ELR (cell line): Measurements from ENCODE around the gene ZNF747.
"Not testable (repeated sequence)": the region's sequence is repeated elsewhere in the genome, so short reads cannot be mapped to it uniquely, and the experiment has no call there.

ENCODE experiments used
- DNase-seq: peaks from one replicate; pipeline ENCODE4 v3.0.0-alpha.2; 2015; ENCODE audit warnings: low read depth

The ZNF747 gene

DNA sequence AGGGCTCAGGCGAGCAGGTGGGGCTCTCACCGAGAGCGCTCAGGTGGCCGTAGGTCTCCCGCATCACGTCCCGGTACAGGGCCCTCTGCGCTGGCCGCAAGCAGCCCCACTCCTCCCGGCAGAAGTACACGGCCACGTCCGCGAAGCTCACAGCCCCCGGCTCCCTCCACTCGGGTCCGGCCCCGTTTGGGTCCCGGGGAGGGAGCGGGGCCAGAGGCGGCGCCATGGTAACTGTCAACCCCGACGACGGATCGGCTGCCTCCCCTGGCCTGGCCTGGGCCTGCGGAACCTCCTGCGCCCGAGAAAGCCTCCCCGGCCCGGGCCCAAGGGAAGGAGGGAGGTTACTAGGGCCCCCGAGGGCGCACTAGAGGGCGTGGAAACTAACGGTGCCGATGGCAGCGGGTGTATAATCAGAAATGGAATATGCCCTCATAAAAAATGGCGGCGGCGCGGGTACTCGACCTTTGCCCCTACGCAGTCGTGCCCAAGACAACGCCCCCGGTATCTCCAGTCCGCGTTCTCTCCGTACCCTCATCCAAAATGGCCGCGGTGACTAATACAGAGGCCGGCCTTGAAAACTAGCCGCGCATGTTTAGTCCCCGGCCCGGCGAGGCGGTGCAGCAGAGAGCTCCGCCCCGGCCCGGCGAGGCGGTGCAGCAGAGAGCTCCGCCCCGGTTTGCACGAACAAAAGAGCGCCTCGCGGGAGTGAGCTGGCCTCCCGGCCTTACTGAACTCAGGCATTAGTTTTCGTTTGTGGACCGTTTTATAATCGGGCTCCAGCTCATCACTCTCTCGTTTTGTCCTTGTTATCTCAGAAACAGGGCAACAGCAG is 23.5 kb upstream of the ZNF747 start, which contains the start of gene ZNF764:
ZNF764 (minus strand) TSS at position 418 of the 832 bp plus-strand sequence; CDS start at position 226, 192 bp downstream.
- peak; percentile 99 for DNase-seq

GRCh38 chr16:30557707-30557956 is 23.0 kb upstream of the ZNF747 start:
- peak; percentile 26 for DNase-seq

DNA sequence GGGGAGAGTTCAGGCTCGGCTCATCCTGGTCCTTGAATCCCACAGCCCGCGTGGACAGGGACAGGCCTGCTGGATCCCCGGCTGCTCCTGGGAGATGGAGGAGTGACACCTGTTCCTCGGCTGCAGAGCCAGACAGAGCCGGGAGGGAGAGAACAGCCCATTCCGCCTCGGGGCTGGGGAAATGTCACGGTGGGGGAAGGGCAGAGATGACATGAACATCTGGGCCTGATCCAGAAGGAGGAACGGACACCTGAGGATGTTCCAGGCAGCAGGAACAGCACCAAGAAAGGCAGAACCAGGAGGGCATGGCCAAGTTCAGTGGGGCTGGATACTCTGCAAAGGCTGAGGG is 21.4 kb upstream of the ZNF747 start:
- no peak for DNase-seq

DNA sequence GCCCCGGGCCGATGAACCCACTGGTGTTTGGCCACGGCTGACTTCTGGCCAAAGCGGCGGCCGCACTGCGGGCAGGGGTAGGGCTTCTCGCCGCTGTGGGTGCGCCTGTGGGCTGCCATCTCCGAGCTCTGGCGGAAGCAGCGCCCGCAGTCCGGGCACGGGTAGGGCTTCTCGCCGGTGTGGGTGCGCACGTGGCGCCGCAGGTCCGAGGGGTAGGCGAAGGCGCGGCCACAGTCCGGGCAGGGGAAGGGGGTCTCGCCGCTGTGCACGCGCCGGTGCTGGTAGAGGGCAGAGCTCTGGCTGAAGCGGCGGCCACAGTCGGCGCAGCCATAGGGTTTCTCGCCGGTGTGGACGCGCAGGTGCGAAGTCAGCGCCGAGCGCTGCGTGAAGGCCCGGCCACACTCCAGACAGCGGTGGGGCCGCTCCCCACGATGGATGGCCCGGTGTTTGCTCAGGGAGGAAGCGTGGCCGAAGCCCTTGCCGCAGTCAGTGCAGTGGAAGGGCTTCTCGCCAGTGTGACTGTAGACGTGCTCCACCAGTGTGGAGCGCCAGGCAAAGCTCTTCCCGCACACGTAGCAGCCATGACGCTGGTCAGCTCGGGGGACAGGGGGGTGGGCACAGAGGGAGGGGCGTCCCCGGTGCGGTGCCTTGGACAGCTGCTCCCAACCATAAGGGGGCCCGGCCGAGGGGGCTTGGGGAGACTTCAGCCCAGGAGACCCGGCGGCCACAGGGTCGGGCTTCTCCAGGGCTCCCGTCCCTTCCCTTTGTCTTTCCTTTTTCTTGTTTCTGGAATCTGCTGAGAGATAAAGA is 20.9 kb upstream of the ZNF747 start:
- DNase-seq, result no peak

DNA sequence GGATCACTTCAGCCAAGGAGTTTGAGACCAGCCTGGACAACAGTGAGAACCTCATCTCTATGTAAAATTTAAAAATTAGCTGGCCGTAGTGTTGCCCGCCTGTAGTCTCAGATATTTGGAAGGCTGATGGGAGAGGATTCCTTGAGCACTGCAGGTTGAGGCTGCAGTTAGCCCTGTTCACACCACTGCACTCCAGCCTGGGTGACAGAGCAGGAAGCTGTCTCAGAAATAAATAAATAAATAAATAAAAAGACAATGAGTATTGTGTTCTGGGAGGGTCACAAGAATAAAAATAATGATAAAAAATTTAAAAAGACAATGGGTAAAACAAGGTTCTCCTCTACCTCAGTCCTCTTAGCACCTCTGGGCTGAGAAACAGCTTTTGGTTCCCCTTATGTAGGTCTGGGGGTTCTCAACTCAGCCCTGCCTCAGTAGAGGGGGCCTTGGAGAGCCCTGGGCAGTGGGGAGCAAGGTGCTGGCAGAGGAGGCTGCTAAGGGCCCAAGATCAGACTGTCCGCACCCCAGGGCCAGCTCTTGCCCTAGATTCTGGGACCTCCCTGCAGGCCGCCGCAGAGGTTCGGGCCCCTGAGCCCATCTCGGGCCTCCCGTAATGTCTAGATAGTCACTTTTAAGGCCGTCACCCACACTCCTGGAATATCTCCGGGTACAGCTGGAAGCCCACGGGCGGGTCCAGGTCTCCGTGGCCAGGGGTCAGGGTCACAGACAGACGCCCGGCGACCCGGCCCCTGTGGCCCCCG is 20.1 kb upstream of the ZNF747 start:
- no peak for DNase-seq

GRCh38 chr16:30553393-30553899 is 18.8 kb upstream of the ZNF747 start:
- no peak for DNase-seq

DNA sequence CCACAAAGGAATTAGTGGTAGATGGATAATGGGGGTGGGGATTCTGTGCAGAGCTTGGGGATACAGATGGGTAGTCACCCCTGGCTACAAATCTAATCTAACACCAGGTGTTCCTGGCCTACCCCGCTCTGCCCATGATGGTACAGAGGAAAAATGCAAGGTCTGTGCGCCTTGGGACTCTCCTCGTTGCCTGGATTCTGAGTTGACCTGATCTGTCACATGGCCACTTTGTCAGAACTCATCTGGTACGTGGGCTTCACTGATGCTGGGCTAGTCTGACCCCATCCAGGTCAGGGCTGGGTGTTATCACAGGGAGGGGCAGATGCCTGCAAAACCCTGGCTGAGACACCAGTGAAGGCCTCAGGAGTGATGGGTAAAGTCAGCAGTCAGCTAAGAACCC is 18.3 kb upstream of the ZNF747 start:
- DNase-seq, result no peak

GRCh38 chr16:30551781-30552180 is 17.1 kb upstream of the ZNF747 start:
- DNase-seq, result no peak

GRCh38 chr16:30548416-30549253 is 14.0 kb upstream of the ZNF747 start:
- DNase-seq, result no peak

DNA sequence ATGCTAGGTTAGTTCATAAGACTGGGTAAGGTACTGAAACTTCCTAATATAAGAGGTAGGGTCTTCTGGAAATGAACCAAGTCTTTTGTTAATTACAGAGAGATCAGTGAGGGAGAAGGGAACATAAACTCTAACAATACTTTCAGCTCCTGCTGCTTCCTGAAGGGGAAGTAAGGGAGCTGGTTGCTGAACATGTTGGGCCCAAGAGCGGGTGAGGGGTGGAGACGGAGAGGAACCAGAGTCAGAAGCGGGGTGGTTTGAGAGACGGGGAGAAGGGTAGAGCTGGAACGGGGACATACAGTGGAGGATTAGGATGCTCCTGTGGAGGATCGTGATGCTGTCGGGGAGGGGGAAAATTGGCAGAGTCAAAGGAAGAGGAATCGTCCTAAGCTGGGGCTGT is 11.5 kb upstream of the ZNF747 start:
- DNase-seq, result no peak

DNA sequence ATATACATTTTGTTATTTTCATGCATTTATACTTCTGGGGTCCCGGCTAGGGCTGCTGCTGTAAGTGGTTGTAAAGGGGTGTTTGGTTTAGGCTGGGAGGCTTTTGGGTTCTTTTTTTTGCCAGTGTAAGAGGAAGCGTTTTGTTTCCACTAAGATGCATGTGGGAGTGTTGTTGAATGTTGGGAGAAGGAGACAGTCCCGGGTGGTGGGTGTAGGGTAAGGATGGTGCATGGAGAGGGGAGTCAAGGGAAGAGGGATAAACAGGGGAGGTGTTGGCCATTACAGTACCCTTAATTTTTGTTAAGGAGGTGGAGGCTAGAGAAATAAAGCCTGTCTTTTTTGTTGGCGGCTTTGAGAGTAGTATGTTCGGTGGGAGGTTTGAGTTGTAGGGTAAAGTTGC is 8.4 kb upstream of the ZNF747 start:
- DNase-seq, result no peak

- peak; percentile 52 for DNase-seq
These were observed 7.1 kb upstream of the ZNF747 start for GRCh38 chr16:30541502-30542329.

- not testable (repeated sequence) for DNase-seq
These were observed 6.3 kb upstream of the ZNF747 start for GRCh38 chr16:30540916-30541464.

DNA sequence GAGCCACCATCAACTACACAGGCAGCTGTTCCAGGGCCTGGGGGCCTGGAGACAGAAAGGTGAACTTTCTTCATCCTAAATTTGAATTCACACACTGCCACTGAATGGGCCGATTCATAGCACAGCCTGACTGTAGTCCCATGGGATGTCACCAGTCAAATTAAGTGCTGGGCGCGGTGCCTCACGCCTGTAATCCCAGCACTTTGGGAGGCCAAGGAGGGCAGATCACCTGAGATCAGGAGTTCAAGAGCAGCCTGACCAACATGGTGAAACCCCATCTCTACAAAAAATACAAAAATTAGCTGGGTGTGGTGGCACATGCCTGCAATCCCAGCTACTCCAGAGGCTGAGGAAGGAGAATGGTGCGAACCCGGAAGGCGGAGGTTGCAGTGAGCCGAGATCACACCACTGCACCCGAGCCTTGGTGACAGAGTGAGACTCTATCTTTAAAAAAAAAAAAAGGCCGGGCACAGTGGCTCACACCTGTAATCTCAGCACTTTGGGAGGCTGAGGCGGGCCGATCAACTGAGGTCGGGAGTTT is 5.4 kb upstream of the ZNF747 start:
- not testable (repeated sequence) for DNase-seq

- no peak for DNase-seq
These were observed 4.6 kb upstream of the ZNF747 start for GRCh38 chr16:30539000-30539964.

GRCh38 chr16:30536391-30537024 is 1.9 kb upstream of the ZNF747 start:
- DNase-seq, result not testable (repeated sequence)

DNA sequence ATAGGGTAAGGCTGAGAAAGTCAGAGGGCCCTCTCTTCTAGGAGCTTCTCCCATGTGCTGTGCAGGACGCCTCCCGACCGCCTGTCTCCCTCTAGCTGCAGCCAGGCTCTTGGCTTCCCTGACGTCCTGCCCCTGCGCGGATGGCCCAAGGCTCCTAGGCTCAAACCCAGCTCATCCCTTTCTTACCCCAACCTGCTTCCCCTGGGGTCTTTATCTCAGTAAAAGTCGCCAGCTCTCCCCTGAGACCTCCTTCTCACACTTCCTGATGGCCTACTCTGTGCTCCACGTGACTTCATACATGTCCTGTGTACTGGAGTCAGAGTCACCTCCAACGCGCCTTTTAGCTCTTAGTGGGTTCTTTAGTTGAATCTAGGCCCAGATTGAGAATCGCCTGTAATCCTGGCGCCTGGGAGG is 1.1 kb upstream of the ZNF747 start:
- peak; percentile 72 for DNase-seq

DNA sequence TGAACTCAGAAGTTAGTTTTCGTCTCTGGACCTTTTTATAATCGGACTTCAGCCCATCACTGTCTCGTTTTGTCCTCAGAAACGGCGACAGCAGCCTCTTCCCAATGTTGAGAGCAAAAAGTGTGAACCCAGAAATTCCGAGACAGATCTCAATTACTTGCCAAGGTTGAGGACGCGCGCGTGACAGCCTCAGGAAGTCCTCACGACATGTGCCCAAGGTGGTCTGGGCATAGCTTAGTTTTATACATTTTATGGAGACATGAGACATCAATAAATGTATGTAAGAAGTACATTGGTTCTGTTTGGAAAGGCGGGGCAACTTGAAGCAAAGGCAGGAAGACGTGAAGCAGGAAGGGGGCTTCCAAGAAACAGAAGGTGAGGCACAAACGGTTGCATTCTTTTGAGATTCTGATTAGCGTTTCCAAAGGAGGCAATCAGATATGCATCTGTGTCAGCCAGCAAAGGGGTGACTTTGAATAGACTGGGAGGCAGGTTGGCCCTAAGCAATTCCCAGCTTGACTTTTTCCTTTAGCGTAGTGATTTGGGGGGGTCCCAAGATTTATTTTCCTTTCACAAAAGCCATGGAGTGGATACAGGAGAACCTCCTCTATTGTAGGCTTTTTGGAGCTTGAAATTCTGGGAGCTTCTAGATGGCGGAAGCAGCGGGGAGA is 583 bp upstream of the ZNF747 start:
- peak; percentile 45 for DNase-seq
